ENCODE data around the gene PLCD1. TPM values are rescaled to one million over a fixed set of nuclear protein-coding genes. Genes with fewer than 3 reads are reported as not detected.

PLCD1 gene
- total and polyA plus RNA-seq, 5 donors: 11.2 to 17.7 (median 13.7) TPM

DNA sequence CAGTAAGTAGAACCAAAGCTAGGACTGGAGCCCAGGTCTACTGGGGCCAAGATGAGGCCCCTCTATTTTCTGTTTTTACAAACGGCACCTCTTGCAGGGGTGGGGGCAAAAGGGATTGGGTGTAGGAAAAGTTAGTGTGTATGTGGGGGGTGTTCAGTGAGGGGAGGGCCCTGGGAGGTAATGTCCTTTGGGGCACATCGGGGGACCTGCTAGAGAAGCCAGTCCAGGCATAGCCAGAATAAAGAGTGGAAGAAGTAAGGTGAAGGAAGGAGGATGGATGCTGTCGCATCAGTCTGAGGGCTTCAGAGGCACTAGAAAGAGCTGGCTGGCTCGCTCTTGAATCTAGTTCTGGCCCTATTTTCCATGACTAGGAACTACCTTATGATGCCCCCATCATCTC lies 2.6 kb downstream of the PLCD1 start:
- intact Hi-C loops (cut with DNase I): no loop called here
- peaks cover 3% of the 10 kb centered on the region for H3K4me1 ChIP-seq (ENCODE audit: control insufficient read depth, insufficient read depth, low read length)
- no peak overlapping the region for H3K27ac ChIP-seq (ENCODE audit: low read length)
- H3K27me3 ChIP-seq (ENCODE audit: control insufficient read depth, insufficient read depth): no peaks in the 10 kb centered on the region
- H3K9me3 ChIP-seq (ENCODE audit: control insufficient read depth, low read length): no peaks in the 10 kb centered on the region
- 81% methylated on average over 4 of the region's 4 CpGs for WGBS
- H3K4me3 ChIP-seq (ENCODE audit: low read length): no peak overlapping the region
- ATAC-seq (no peak), DNase-seq (no peak)

DNA sequence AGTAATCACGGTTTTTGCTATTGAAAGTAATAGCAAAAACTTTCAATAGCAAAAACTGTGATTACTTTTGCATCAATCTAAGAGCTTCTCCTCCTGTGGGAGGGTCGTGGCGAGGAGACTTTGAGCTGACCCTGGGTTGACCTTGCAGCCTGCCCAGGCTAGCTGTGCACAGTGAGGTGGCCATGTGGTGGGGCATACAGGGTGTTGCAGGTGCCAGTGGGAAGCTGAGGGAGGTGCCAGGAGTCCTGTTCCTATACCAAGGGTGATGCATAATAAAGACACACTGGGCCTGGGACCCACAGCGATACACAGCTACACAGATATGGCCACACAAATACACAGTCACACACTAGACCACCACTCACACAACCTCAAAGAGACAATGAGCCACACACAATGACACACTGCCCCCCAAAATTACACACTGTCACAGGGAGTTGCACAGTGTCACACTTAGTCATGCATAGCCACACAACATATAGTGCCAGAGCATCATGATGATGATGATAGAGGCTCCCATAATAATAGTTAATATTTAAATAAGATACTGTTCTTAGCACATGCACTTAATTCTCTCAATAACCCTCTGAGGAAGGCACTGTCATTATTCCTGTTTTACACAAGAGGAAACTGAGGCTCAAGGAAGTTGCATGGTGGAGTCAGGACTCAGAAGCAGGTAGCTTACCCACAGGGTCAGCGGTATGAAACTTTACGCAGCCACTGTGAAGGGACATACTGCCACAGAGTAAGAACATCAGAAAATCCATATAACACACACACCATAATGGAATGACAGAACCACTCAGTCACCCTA lies 6.3 kb downstream of the PLCD1 start:
- Histone ChIP-seq H3K4me1 (ENCODE audit: control insufficient read depth, insufficient read depth, low read length) (peaks cover 3% of the 10 kb centered on the region), H3K9me3 (ENCODE audit: control insufficient read depth, low read length) (no peaks in the 10 kb centered on the region), H3K27me3 (ENCODE audit: control insufficient read depth, insufficient read depth) (no peaks in the 10 kb centered on the region), H3K27ac (ENCODE audit: low read length) (no peak overlapping the region), H3K4me3 (ENCODE audit: low read length) (no peak overlapping the region)
- intact Hi-C loops (cut with DNase I): no loop called here
- ATAC-seq: no peak
- WGBS: 83% methylated on average over 6 of the region's 6 CpGs
- peak in 1 of 3 donors; percentile 40 for DNase-seq

DNA sequence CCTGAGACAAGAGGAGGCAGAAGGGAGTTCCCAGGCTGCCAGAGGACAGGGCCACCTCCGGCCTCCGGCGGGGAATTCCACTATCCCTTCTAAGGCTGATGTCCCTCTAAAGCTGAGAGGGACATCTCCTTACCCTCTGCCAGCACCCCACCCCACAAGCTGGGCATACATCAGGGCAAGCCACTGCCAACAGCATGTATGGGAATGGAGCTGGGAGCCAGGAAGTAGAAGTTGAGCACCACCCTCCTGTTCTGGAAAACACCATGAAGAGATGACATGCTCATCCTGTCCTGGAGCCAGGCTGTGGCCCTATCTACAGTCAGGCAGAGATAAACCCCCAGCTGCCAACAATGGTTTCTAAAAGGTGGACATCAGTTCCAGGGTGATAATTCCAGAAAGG lies 7.1 kb downstream of the PLCD1 start:
- WGBS: 57% methylated on average over 3 of the region's 3 CpGs
- ATAC-seq: no peak
- H3K4me1 ChIP-seq (ENCODE audit: control insufficient read depth, insufficient read depth, low read length): peaks cover 3% of the 10 kb centered on the region
- no peak overlapping the region for H3K27ac ChIP-seq (ENCODE audit: low read length)
- no peaks in the 10 kb centered on the region for H3K9me3 ChIP-seq (ENCODE audit: control insufficient read depth, low read length)
- H3K4me3 ChIP-seq (ENCODE audit: low read length): no peak overlapping the region
- H3K27me3 ChIP-seq (ENCODE audit: control insufficient read depth, insufficient read depth): no peaks in the 10 kb centered on the region
- peak in 1 of 3 donors; percentile 62 for DNase-seq
- intact Hi-C loops (cut with DNase I): no loop called here

DNA sequence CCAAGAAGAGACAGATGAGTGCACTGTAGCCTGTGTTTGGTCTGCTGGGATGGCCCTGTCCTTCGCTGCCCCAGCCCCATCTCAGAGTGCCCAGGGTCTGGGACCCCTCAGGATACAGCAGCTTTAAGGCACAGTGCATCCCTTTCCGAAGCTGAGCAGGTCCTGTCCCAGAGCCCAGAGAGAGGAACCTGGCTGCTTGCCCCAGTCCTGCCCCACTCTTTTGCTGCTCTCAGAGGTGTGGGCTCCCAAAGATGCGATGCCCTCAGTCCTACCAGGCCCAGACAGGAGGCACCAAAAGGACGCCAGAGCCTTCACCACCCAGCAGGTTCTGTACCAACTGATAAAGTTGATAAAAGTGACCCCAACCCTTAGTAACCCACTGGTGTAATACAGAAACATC lies 8.2 kb downstream of the PLCD1 start:
- DNase-seq: peak in 1 of 3 donors; percentile 35
- no peak overlapping the region for H3K4me3 ChIP-seq (ENCODE audit: low read length)
- no peaks in the 10 kb centered on the region for H3K9me3 ChIP-seq (ENCODE audit: control insufficient read depth, low read length)
- WGBS: 93% methylated on average over 4 of the region's 4 CpGs
- peaks cover 3% of the 10 kb centered on the region for H3K4me1 ChIP-seq (ENCODE audit: control insufficient read depth, insufficient read depth, low read length)
- intact Hi-C loops (cut with DNase I): no loop called here
- no peak overlapping the region for H3K27ac ChIP-seq (ENCODE audit: low read length)
- ATAC-seq: no peak
- H3K27me3 ChIP-seq (ENCODE audit: control insufficient read depth, insufficient read depth): no peaks in the 10 kb centered on the region

DNA sequence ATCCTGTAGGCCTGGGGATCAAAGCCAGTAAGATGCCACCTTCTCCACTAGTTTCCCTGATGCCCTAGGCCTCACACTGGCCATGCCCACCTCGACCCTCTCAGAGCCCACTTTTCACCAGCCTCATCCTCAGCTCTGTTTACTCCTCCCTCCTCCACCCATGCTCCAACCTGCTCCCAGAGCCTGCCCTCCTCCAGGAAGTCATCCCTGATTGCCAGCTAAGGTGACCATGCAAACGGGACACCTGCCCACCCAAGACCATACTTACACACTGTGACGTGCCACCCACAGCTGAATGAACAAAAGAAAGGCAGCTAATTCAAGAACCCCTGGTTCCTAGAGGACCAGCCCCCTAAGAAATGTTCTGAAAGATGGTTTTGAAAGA lies 9.1 kb downstream of the PLCD1 start:
- Histone ChIP-seq H3K4me1 (ENCODE audit: control insufficient read depth, insufficient read depth, low read length) (peaks cover 3% of the 10 kb centered on the region), H3K9me3 (ENCODE audit: control insufficient read depth, low read length) (no peaks in the 10 kb centered on the region), H3K27ac (ENCODE audit: low read length) (no peak overlapping the region), H3K27me3 (ENCODE audit: control insufficient read depth, insufficient read depth) (no peaks in the 10 kb centered on the region), H3K4me3 (ENCODE audit: low read length) (no peak overlapping the region)
- WGBS: 80% methylated on average over 3 of the region's 3 CpGs
- peak in 1 of 3 donors; percentile 22 for DNase-seq
- intact Hi-C loops (cut with DNase I): no loop called here
- ATAC-seq: no peak

DNA sequence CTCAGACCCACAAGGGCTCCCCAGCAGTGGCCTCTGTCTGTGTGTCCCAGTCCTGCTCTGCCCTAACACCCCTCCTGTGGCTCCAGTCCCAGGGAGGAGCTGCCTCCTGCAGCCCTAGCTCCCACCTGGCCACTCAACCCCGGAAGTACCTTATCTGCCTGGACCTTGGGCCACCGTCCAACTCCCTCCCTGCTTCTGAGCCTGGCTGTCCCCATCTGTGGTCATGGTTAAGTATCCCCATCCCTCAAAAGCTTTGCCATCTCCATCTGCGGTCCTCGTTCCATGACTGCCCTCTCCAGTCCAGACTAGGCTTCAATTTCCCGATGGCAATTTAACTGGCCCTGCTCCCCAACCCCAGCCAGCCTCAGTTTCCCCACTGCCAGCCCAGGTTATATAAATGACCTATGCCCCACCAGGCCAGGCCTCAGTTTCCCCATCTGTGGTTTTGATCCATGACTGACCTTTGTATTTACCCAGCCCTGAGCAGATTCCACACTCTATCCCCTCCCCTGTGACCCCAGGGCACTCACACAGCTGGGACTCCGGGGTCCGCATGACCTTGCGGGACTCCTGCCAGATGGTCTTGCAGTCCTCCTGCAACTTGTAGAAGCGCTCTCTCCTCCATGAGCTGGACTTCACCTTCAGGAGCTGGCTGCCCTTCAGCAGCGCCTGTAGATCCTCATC lies 9.6 kb downstream of the PLCD1 start:
- peaks cover 3% of the 10 kb centered on the region for H3K4me1 ChIP-seq (ENCODE audit: control insufficient read depth, insufficient read depth, low read length)
- H3K27me3 ChIP-seq (ENCODE audit: control insufficient read depth, insufficient read depth): no peaks in the 10 kb centered on the region
- DNase-seq (no peak), ATAC-seq (no peak)
- intact Hi-C loops (cut with DNase I): no loop called here
- H3K9me3 ChIP-seq (ENCODE audit: control insufficient read depth, low read length): no peaks in the 10 kb centered on the region
- WGBS: 78% methylated on average over 10 of the region's 10 CpGs
- H3K27ac ChIP-seq (ENCODE audit: low read length): no peak overlapping the region
- no peak overlapping the region for H3K4me3 ChIP-seq (ENCODE audit: low read length)

DNA sequence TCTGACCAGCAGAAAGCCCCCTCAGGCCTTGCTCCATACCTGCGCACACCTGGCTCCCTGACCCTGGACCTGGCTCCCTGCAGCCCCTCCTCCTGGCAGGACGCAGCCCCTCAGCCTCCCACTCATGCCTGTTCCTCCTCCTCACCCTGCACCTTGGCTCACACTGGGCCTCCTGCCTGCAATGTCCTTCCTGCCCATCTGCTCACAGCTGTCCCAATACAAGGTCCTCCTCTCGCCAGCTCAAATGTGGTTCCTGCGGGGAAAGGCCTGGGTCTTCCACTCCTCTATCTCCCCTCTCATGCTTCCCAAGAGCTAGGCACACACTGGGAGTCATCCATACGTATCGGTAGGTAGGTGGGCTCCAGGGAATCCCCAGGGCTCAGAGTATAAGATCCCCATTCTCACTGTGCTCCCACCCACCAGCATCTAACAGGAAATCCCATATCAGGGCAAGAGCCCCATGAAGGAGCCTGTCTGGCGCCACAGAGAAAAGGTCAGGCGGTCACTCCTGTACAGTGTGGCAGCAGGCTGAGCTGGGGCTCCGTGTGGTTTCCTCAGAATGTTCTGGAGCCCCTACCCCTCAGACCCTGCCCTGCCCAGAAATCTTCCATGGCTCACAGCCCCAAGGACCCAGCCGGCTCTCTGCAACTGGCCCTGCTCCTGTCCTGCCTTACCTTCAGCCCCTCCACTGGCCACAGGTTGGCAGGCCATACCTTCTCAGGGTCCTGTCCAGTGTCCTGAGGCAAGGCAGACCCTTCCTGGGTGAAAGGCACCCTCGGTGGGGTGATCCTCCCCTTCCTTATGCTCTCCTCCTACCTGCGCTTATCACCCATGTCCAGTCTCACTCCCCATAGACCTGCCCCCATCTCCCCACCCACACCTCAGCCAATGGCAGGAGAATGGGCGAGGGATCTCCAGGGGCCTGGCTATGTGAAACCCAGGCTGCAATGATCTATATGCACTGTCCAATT lies 10.9 kb downstream of the PLCD1 start:
- DNase-seq (peak in 1 of 3 donors; percentile 58), ATAC-seq (peak in 1 of 2 donors; percentile 29)

DNA sequence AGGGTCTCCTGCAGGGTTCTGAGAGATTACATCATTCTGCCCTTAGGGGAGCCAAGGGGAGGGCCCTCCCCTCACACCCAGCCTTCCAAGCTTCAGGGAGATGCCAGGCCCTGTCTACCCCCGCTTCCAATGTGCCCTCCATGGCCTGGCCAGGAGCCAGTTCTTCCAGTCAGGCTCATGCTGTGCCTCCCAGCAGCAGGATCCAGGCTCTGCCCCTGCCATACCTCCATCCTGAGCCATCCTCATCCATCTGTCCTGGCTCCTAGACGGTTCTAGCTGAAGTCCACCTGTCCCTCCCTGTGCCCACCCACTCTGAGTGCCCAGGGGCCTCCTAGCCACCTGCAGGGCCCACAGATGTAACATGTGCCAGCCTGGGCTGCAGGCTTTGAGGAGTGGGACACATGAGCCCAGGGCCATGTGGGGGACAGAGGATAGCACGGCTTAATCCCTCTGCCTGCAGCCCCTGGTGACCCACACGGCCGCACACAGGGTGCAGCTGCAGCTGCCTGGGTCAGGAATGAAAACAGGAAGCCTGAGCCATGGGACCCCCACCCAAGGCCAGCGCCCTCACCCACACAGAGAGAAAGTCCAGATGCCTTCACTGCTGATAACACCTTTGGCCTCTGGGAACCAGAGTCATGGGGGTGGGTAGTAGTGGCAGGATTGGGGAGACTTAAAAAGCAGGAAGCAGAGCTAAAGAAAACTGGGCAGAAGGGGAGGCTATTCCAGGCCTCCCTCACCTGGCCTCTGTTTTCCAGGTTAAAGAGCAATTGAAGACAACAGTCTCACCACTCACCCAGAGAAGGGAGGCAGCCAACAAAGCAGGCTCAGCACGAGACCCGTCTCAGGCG lies 11.8 kb downstream of the PLCD1 start:
- peak in 1 of 3 donors; percentile 19 for DNase-seq
- intact Hi-C loops (cut with DNase I): no loop called here

More for the DNA sequence above, 10.9 kb downstream of the PLCD1 start:
- WGBS: 69% methylated on average over 13 of the region's 13 CpGs
- Histone ChIP-seq H3K27ac (ENCODE audit: low read length) (no peak overlapping the region), H3K9me3 (ENCODE audit: control insufficient read depth, low read length) (no peaks in the 10 kb centered on the region), H3K27me3 (ENCODE audit: control insufficient read depth, insufficient read depth) (no peaks in the 10 kb centered on the region), H3K4me3 (ENCODE audit: low read length) (no peak overlapping the region), H3K4me1 (ENCODE audit: control insufficient read depth, insufficient read depth, low read length) (peaks cover 3% of the 10 kb centered on the region)
- intact Hi-C loops (cut with DNase I): no loop called here

DNA sequence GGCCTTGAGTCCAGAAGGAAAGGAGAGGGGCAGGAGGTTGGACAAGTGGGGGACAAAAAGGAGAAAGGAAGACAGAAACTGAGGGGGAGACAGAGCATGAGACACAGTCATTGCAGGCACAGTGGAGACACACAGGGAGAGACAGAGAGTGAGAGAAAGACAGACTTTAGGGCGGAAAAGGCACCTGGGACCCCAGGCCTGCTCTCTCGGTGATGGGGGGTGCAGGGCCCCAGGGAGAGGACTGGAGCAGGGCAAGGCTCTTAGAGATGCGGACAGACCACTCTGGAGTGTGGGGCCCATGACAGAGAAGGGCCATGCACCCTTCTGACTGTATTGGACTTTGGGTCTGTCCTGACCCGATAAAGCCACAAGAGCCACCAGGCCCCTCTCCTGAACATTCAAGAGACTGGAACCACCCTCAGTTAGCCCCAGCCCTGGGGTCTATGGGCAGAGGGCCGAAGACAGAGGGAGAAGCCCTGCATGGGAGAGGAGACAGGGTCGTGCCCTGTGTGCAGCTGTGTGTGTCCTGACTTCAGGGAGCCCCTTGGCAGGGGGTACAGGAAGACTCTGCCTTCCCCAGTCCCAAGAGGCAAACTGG lies 12.5 kb downstream of the PLCD1 start:
- Histone ChIP-seq H3K4me1 (ENCODE audit: control insufficient read depth, insufficient read depth, low read length) (no peaks in the 10 kb centered on the region), H3K27ac (ENCODE audit: low read length) (no peak overlapping the region), H3K27me3 (ENCODE audit: control insufficient read depth, insufficient read depth) (no peaks in the 10 kb centered on the region), H3K9me3 (ENCODE audit: control insufficient read depth, low read length) (no peaks in the 10 kb centered on the region), H3K4me3 (ENCODE audit: low read length) (no peak overlapping the region)
- WGBS: 75% methylated on average over 6 of the region's 6 CpGs
- ATAC-seq (no peak), DNase-seq (peak in 1 of 3 donors; percentile 38)
- intact Hi-C loops (cut with DNase I): no loop called here

More for the DNA sequence above, 11.8 kb downstream of the PLCD1 start:
- H3K27me3 ChIP-seq (ENCODE audit: control insufficient read depth, insufficient read depth): no peaks in the 10 kb centered on the region
- H3K27ac ChIP-seq (ENCODE audit: low read length): no peak overlapping the region
- H3K9me3 ChIP-seq (ENCODE audit: control insufficient read depth, low read length): no peaks in the 10 kb centered on the region
- H3K4me3 ChIP-seq (ENCODE audit: low read length): no peak overlapping the region
- ATAC-seq: no peak
- WGBS: 75% methylated on average over 9 of the region's 9 CpGs
- no peaks in the 10 kb centered on the region for H3K4me1 ChIP-seq (ENCODE audit: control insufficient read depth, insufficient read depth, low read length)

DNA sequence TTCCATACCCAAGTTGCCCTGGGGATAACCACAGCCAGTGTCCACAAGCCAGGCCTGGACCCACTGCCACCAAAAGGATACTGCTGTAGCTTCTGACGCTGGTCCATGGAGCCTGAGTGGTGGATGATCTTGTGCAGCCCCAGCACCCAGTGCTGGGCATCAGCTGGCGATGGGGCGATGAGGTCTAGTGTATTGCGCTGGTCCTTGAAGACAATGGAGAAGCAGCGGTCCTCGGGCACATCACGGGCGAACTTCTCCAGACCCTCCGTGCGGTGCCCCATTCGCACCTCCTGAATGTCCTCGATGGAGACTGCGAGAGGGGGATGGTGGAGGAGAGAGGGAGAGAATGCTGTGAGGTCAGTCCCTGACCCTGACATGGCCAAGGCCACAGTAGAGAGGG lies 13.0 kb downstream of the PLCD1 start:
- Histone ChIP-seq H3K27me3 (ENCODE audit: control insufficient read depth, insufficient read depth) (no peaks in the 10 kb centered on the region), H3K4me3 (ENCODE audit: low read length) (no peak overlapping the region), H3K27ac (ENCODE audit: low read length) (no peak overlapping the region), H3K9me3 (ENCODE audit: control insufficient read depth, low read length) (no peaks in the 10 kb centered on the region), H3K4me1 (ENCODE audit: control insufficient read depth, insufficient read depth, low read length) (no peaks in the 10 kb centered on the region)
- intact Hi-C loops (cut with DNase I): no loop called here
- no peak for ATAC-seq
- DNase-seq: peak in 2 of 3 donors; percentile 10 to 37
- WGBS: 96% methylated on average over 13 of the region's 13 CpGs
